HL-60 (cell line): ENCODE data around the gene KCNQ5.

Source experiments
- DNase-seq, 2 experiments: peaks; one replicate each; pipeline ENCODE4 v3.0.0-alpha.2; 2010 to 2020; ENCODE audit warnings: low read depth in 1 of 2, low spot score in 1 of 2
- H3K27ac ChIP-seq: fragments of 250-450 bp; sonication (Bioruptor Pico); replicated peaks from 2 replicates; pipeline ENCODE4 v1.5.1; 2020; ENCODE audit warnings: mild to moderate bottlenecking, moderate library complexity
- H3K27me3 ChIP-seq: fragments of 250-450 bp; sonication (Bioruptor Pico); 2 replicates; pipeline ENCODE4 v1.5.1; 2021; ENCODE audit warnings: mild to moderate bottlenecking, moderate library complexity; ENCODE audit not compliant: insufficient read depth, poor library complexity, severe bottlenecking
- H3K4me3 ChIP-seq: replicated peaks from 2 replicates; pipeline ENCODE4 v1.5.1; 2011; ENCODE audit warnings: mild to moderate bottlenecking, control low read depth, low read length; ENCODE audit not compliant: insufficient read depth
- GABPA ChIP-seq: IDR thresholded peaks from 2 replicates; pipeline ENCODE4 v1.6.1; 2012; ENCODE audit warnings: low read depth
- POLR2AphosphoS5 ChIP-seq: IDR thresholded peaks from 2 replicates; pipeline ENCODE4 v1.6.1; 2012; ENCODE audit warnings: low read depth
- SPI1 ChIP-seq: IDR thresholded peaks from 2 replicates; pipeline ENCODE4 v1.6.1; 2012; ENCODE audit warnings: low read depth, mild to moderate bottlenecking, borderline replicate concordance
- TF ChIP-seq, protein P1 (sequence below): IDR thresholded peaks from one replicate; pipeline ENCODE4 v1.5.1; 2011; ENCODE audit warnings: low read length, control low read depth, inconsistent platforms; ENCODE audit not compliant: insufficient read depth
- TF ChIP-seq, protein P2 (sequence below): IDR thresholded peaks from 2 replicates; pipeline ENCODE4 v1.6.1; 2012; ENCODE audit warnings: low read depth; ENCODE audit not compliant: insufficient replicate concordance

The KCNQ5 gene

DNA sequence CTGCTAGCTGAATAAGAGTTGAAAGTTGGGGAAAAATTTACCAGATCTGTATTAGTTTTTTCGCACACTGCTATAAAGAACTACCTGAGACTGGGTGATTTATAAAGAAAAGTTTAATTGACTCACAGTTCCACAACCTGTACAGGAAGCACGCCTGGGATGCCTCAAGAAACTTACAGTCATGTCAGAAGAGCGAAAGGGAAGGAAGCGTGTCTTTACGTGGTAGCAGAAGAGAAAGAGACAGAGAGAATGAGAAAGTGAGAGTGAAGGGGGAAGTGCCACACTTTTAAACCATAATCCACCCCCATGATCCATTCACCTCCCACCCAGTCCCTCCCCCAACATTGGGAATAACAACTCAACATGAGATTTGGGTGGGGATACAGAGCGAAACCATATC lies 523.8 kb downstream of the KCNQ5 start:
- no peak overlapping the region for H3K4me3 ChIP-seq
- no peak for DNase-seq
- no peaks in the 10 kb centered on the region for H3K27me3 ChIP-seq
- no peak overlapping the region for H3K27ac ChIP-seq
- TF ChIP-seq, protein P1, sequence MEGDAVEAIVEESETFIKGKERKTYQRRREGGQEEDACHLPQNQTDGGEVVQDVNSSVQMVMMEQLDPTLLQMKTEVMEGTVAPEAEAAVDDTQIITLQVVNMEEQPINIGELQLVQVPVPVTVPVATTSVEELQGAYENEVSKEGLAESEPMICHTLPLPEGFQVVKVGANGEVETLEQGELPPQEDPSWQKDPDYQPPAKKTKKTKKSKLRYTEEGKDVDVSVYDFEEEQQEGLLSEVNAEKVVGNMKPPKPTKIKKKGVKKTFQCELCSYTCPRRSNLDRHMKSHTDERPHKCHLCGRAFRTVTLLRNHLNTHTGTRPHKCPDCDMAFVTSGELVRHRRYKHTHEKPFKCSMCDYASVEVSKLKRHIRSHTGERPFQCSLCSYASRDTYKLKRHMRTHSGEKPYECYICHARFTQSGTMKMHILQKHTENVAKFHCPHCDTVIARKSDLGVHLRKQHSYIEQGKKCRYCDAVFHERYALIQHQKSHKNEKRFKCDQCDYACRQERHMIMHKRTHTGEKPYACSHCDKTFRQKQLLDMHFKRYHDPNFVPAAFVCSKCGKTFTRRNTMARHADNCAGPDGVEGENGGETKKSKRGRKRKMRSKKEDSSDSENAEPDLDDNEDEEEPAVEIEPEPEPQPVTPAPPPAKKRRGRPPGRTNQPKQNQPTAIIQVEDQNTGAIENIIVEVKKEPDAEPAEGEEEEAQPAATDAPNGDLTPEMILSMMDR: no peak
- TF ChIP-seq GABPA: no peak
- TF ChIP-seq, protein P2, sequence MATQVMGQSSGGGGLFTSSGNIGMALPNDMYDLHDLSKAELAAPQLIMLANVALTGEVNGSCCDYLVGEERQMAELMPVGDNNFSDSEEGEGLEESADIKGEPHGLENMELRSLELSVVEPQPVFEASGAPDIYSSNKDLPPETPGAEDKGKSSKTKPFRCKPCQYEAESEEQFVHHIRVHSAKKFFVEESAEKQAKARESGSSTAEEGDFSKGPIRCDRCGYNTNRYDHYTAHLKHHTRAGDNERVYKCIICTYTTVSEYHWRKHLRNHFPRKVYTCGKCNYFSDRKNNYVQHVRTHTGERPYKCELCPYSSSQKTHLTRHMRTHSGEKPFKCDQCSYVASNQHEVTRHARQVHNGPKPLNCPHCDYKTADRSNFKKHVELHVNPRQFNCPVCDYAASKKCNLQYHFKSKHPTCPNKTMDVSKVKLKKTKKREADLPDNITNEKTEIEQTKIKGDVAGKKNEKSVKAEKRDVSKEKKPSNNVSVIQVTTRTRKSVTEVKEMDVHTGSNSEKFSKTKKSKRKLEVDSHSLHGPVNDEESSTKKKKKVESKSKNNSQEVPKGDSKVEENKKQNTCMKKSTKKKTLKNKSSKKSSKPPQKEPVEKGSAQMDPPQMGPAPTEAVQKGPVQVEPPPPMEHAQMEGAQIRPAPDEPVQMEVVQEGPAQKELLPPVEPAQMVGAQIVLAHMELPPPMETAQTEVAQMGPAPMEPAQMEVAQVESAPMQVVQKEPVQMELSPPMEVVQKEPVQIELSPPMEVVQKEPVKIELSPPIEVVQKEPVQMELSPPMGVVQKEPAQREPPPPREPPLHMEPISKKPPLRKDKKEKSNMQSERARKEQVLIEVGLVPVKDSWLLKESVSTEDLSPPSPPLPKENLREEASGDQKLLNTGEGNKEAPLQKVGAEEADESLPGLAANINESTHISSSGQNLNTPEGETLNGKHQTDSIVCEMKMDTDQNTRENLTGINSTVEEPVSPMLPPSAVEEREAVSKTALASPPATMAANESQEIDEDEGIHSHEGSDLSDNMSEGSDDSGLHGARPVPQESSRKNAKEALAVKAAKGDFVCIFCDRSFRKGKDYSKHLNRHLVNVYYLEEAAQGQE: no peak
- no peak for TF ChIP-seq POLR2AphosphoS5
- no peak for TF ChIP-seq SPI1

DNA sequence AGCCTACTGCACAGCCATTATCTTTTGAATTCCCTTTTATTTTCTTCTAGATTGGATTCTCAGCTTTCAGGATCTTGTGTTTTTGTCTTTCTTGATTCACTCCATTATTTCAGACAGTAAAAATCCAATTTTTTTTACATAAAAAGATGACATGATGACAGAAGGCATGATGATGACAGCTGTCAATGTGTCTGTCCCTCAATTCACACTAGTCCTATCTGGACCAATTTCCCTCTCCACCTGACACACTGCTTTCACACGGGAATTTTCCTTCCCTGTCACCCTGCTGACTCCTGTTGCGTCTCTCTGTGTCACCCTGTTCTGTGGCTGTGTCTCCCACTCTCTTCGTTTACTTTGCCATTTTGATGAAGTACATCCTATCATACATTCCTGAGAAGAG lies 529.9 kb downstream of the KCNQ5 start:
- Histone ChIP-seq H3K4me3 (no peak overlapping the region), H3K27ac (no peak overlapping the region), H3K27me3 (no peaks in the 10 kb centered on the region)
- TF ChIP-seq, protein P2: no peak
- TF ChIP-seq POLR2AphosphoS5 (no peak), GABPA (no peak), SPI1 (no peak)
- TF ChIP-seq, protein P1: no peak
- no peak for DNase-seq

DNA sequence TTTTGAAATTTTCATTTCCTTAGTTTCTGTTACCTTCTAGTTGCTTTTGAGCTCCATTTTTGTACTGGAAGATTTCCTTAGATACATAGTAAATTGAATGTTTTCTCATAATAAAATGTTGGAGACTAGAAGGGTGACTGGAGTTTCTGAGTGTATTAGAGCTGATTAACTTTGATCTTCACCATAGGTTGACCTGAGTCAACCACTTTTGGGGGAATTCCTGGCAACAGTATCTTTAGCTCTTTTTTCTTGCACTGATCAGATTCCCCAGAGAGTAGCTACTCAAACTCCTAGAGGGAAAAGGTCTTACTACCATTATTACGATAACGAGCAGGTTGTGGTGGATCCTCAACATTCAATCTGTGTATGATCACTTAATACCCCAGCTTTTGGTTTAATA lies 530.7 kb downstream of the KCNQ5 start:
- H3K4me3 ChIP-seq: no peak overlapping the region
- no peak overlapping the region for H3K27ac ChIP-seq
- TF ChIP-seq, protein P1: no peak
- no peak for DNase-seq
- H3K27me3 ChIP-seq: no peaks in the 10 kb centered on the region

DNA sequence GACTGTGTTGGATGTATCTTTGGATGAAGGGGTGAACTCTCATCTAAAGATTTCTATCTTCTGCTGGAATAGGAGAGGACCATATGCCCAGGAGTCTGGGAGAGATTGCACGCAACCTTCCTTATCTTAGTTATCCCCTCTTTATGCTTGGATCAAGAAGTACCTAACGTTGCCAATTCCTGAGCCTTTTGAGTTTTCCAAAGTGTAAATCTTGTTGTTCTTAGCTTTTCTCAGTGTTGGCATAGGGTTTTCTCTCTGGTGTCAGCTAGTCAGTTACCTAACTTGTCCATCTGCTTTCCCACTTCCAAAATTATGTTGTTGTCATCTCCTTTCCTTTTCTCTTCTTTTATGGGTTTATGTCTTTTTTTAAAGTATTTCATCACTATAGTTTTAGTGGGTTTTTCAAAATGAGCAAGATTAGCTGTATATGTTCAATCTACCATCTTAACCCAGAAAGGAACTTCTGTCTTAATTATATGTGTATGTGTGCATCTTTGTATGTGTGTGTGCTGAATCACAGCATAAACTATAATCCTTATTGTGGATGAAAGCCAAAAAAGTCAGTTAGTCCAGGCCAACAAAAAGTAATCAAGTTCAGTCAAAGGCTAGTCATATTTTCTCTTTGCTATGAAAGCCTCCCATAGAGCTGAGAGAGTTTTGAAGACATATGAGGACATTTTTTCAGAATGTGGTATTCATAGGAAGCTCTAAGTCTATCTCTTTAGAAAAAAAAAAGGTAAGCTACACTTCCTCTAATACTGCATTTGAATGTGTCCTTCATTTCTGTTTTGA lies 531.3 kb downstream of the KCNQ5 start:
- TF ChIP-seq, protein P1: no peak
- no peak for TF ChIP-seq POLR2AphosphoS5
- no peak for TF ChIP-seq SPI1
- TF ChIP-seq, protein P2: no peak
- no peak for TF ChIP-seq GABPA
- H3K27me3 ChIP-seq: no peaks in the 10 kb centered on the region
- no peak overlapping the region for H3K4me3 ChIP-seq
- DNase-seq: no peak
- no peak overlapping the region for H3K27ac ChIP-seq
